NCI-H446 (cell line): ENCODE results near the gene PIAS4.
"Not testable (repeated sequence)": the region's sequence is repeated elsewhere in the genome, so short reads cannot be mapped to it uniquely, and the experiment has no call there.

Source experiments
- DNase-seq, 2 experiments: peaks; one replicate each; lab custom pipeline; 2025; lab: John Stamatoyannopoulos, UW

The PIAS4 gene, protein sequence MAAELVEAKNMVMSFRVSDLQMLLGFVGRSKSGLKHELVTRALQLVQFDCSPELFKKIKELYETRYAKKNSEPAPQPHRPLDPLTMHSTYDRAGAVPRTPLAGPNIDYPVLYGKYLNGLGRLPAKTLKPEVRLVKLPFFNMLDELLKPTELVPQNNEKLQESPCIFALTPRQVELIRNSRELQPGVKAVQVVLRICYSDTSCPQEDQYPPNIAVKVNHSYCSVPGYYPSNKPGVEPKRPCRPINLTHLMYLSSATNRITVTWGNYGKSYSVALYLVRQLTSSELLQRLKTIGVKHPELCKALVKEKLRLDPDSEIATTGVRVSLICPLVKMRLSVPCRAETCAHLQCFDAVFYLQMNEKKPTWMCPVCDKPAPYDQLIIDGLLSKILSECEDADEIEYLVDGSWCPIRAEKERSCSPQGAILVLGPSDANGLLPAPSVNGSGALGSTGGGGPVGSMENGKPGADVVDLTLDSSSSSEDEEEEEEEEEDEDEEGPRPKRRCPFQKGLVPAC

DNA sequence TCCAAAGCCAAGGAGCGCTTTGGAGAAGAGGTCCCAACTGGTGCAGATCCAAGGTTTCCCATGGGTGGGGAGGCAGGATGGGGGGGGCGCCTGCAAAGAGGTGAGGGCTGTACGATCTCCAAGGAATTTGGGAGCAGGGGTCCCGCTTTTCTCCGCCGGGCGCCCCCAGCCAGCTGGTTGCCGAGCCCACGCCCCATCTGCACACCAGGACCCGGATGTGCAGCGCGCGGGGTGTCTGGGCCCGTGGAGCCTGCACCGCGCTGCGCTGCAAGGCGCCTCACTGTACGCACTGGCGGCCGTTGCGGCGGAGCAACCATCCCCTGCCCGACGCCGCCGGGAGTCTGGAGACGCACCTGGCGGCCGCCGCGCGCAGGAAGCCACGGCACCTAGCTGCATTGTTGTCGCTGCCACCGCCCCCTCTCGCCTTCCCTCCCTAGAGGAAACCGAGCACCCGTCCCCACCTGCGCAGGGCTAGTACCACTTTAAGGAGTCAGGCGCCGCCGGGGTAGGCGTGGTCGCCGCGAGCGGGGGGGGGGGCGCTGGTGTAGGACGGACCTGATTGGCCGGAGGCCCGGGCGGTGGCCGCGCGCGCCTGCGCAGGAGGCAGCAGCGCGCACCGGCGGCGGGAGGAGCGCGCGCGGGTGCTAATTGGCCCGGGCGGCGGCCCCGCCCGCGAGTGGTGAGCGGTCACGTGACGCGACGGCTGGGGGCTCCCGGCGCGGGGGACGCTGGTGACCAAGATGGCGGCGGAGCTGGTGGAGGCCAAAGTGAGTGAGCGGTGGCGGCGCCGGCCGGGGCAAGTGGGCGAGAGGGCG, at the start of gene PIAS4:
Gene PIAS4 (plus strand): TSS at position 716 of the 815 bp plus-strand sequence. CDS start 25 bp downstream, at position 741.
- DNase-seq = peak; percentile 91 to 98

DNA sequence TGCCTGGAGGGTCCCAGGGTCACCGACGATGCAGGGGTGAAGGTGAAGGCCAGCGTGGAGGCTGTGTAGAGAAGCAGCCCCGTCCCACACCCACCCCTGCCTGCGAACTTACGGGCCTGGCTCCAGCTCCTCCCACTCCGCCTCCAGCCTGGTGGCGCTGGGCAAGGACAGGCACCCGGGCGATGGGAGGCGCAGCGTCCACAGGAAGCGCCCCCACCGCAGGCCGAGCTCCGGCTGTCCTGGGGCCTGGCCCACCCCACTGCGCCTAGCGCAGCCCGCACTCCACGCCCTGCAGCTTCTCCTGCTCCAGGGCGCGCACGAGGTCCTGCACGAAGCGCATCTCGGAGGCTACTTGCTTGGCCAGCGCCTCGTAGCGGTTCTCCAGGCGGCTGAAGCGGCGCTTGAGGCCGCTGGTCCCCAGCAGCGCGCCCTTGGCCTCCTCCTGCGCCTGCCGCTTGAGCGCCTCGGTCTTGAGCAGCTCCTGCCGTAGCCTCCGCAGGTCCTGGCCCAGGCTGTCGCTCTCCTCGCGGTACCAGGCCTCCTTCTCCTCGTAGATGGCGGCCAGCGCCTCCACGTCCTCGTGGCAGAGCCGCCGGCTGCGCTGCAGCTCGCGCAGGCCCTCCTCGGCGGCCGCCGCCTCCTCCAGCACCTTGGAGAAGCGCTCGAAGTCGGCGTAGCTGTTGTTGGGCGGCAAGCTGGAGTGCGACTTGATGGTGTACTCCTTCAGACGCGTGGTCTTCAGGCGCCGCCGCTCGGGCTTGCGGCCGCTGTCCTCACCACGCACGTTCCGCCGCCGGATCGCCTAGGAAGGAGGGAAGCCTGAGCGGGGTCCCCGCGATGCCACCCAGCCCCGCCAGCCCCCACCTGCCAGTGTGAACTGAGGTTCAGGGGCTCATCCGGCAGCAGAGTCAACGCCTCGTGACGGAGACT, 48.4 kb upstream of the PIAS4 start:
- DNase-seq = no peak

DNA sequence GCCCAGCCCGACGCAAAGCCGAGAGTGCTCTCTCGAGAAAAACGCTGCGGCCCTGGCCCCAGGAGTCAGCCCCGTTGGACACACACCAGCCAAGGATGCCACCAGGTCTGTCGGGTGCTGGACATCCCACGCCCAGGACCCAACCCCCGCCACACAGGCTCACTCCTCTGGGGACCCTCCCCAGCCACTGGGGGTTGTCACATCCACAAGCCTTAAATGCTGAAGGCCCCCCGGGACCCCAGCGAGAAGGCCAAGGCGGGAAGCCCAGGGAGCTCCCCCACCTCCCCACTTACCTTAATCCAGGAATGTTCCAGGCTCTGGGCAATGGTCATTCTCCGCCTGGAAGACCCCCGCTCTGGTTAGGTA, 47.8 kb upstream of the PIAS4 start:
- no peak for DNase-seq

DNA sequence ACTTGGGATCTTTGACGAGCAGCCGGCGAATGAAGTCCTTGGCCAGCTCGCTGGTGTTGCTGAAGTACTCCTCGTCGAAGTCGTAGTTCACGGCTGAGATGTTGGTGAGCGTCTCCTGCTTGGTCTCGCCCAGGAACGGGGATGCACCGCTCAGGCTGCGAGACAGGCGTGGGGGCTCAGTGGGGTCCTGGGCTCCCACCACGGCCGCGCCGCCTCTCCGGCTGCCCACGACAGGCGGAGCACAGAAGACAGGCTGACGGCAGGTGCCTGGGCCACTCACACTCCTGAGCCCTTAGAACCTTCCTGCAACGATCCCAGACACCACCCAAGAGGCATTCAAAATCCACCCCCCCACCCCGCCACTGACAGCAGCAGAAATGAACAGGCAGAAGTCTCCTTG, 46.5 kb upstream of the PIAS4 start:
- DNase-seq = no peak

DNA sequence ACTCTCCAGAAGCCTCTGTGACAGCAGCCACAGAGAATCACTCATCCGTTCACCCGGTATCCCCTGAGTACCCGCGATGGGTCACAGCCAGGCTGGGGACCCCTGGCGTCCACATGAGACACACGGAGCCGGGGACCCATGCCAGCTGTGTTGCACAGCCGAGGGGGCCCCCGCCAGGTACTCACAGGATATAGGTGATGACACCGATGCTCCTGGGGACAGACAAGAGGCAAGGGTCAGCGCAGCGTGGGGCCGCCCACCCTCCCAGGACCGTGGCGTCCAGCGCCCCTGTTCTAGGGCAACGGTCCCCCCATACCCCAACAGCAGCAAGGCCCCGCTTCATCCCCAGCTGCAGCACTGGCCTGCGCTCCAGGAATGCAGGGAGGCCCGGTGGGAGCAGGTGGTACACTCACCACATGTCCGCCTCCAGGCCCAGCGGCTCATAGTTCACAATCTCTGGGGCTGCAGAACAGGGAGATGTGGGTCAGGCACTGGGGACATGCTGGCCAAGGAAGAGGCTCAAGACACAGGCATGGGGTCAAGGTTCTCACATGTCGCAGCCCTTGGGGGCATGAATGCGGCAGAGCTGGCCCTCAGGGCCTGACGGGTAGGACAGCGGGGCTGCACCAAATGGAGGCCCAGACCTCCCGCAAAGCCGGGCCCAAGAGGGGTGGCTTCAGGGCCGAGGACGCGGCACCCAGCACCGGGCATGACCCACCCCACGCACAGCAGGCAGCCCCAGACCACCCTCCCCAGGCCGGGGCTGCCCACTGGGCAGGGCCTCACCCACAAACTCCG, 43.9 kb upstream of the PIAS4 start:
- DNase-seq = no peak

DNA sequence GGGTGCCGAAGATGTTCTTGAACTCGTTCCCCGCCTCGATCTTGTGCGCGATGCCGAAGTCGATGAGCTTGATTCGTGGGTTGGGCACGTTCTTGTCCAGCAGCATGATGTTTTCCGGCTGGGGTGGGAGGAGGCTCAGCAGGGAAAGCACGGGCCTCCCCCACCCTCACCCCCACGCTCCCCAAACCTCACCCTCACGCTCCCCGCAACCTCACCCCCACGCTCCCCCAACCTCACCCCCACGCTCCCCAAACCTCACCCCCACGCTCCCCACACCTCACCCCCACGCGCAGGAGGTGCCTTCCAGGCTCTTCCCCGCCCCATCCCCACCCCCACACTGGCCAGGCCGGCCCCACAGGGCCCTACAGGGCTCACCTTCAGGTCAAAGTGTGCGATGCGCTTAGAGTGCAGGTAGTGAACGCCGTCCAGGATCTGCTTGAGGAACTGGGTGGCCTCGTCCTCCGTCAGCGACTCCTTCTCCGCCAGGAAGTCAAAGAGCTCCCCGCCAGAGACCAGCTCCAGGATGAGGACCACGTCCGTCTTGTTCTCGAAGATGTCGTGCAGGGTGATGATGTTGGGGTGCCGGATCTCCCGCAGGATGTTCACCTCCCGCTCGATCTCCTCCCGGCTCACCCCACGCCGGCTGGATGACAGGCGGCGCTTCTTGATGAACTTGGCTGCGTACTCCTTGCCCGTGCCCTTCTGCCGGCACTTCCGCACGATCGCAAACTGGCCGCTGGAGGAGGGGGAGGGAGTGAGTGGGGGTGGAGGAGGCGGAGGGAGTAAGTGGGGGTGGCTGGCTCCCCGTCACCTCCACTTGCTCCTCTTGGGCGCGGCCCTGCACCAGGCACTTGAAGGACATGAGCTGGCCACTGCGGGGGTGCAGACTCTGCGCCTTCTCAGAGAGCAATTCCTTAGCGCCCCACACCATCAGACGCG, 43.0 kb upstream of the PIAS4 start:
- DNase-seq = no peak

DNA sequence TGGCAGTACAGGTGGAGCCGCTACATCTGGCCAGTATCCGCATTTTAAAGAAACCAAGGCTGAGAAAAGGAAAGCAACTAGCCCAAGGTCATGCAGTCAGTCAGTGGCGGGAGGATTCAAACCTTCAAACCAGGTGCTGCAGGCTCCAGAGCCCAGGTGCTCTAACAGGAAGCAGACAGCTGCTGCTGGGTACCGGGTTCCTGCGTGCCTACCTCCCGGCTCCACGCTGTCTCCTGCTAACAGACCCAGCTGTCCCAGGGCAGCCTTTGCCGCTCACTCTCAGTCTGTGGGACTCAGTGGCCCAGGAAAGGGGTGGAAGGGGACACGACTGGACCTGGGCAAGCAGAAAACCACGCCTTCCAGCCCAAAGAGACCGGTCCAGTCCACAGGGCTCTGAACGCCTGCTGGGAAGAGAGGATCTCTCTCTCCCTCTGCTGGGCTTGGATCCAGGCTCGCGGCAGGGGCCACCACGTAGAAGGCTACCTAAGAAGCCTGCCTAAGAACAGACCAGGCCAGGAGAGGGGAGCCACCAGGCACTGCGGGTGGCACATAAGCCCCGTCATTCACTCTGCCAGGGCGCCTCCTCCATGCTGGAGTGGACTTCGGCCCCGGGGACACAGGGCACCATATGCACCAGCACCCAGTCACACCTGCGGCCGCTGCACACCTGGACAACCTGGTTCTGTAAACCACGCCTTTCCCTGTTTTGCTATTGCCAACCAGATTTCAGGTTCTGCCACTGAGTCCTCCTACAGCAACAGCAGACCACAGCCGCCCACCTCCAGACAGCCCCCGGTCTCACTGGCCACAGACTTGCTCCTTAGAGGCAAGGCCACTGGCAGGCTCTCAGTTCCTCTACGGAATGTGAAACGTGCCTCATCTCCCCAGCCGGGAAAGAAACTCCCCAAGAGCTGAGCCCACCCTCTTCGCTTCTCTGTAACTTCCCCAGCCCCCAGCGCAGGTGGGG, 41.2 kb upstream of the PIAS4 start:
- DNase-seq = no peak

DNA sequence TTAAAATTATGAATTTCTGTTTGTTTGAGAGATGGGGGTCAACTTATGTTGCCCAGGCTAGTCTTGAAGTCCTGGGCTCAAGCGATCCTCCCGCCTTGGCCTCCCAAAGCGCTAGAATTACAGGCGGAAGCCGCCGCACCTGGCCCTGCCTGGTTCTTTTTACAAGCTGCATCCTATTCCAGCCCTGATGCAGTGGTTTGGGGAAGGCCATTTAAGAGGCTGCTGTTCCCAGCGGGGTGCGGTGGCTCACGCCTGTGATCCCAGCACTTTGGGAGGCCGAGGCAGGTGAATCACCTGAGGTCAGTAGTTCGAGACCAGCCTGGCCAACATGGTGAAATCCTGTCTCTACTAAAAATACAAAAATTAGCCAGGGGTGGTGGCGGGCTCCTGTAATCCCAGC, 39.6 kb upstream of the PIAS4 start:
- DNase-seq = not testable (repeated sequence)

DNA sequence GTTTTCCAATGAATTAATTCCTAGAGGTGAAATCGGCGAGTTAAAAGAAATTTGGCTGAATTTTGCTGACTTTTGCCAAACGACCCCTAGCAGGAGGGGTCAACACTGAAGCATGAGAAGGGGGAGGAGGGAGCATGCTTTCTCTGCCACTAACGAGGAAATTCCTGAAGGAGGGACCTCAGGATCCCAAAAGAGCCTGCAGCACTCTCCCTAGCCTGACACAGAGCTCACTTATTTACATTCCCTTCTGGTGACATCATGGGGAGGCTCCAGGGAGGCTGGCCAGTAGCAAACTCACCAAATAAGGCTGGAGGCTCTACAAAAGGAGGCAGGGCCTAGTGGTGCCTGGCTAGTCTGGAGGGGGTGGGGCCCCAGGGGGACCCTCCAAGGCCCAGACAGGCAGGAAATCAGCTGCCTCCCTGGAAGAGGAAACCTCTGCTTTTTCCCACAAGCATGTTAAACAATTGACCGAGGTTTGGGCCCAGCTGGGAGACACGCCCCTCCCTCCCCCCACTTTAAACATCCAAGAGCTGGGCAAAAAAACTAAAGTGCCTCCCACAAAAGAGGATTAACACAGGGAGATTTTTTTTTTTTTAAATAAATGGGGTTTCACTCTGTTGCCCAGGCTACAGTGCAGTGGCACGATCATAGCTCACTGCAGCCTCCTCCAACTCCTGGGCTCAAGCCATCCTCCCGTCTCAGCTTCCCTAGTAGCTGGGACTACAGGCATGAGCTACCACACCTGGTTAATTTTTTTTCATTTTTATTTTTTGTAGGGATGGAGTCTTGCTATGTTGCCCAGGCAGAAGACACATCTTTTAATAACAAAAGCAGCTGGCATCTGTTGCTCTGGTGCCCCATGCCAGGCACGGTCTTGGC, 38.7 kb upstream of the PIAS4 start:
- DNase-seq = peak; percentile 40 to 79

DNA sequence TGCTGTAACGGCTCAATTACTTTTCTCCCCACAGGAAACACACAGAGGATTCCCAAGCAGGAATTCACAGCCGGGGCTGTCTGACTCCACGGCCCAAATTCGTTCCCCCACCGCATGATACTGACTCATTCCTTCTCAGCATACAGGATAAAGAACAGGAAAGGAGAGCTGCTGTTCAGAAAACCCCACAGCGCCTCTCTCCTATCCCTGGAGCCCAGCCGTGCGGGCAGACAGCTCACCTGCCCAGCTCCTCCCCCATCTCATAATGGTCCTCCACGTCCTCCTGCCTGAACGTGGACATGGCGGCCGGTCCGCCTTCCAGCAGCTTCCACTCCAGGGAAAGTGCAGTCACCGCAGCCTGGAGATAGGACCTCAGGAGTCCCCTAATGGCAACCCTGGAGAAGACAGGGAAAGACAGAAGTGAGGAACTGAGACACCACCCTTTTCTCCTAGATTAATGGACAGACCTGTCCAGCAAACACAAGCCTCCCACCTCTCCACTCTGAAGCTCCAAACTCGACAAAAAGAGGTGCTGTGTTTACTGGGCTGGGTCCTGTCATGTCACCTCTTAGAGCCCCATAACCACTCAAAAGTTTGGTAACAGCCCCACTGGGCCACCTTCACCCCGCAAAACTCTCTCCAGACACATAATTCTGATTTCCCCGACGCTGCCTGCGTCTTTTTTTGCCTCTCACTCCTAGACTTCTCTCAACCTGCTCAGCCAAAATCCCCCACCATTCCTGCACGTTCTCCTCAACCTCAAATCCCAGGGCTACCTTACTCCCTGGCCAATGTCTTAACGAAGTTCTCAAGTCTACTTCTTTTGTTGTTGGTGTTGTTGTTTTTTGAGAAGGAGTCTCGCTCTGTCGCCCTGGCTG, 37.9 kb upstream of the PIAS4 start:
- no peak for DNase-seq

DNA sequence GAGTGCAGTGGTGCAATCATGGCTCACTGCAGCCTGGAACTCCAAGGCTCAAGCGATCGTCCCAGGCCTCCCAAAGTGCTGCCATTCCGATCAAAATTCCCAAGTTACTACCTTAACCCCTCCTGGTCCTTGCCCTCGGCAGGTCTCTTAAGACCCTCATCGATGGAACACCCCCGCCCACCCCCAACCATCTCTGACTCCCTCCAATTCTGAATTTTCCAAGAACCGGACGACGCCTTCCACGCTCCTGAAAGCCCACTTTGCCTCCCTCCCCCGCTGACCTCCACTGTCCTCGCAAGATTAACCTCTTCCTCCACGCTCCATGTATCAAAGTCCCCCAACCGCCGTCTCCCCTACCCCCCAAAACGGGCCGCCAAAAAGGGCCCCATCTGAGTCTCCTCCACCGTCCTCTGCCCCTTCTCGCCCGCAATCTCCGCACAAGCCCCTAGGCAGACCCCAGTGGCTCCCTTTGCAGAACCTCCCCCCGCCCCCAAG, 37.2 kb upstream of the PIAS4 start:
- DNase-seq = no peak

DNA sequence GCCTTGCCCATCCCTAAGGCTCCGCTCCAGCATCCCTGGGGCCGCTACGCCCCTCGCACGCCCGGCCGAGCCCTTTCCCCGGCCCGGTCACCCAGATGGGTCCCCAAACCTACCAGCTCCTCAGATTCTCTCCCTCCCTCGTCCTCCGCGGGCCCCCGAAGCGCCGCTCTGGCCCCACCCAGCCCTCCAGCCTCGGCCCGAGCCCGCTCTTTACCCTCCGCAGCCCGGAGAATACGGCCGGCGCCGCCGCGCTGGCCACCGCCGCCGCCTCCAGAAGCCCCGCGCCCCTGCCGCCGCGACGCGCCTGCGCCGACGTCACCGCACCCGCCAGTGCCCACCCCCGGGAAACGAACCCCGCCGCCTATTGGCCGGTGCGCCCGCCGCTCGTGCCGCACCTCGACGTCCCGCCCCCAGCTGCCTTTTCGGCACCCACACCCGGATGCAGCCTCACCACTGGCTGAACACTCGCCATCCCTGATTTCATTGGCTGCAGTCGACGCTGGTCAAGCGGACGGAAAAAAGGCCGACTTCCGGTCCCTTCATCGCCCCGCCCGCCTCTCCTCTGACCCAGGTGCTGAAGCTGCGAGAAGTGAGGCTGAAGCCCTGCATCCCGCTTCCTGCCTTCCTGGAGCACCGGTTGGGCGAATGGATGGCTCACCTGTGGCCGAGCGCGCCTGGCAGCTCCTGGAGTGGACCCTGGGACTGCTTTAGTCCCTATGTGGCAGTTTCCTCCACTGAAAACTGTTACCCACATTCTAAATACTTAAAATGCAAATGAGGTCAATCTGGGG, 36.5 kb upstream of the PIAS4 start, which contains the start of gene DAPK3:
Gene DAPK3 (minus strand): TSS at position 292 of the 791 bp plus-strand sequence. CDS start 1,364 bp downstream, outside the sequence.
- DNase-seq = peak; percentile 92 to 99

DNA sequence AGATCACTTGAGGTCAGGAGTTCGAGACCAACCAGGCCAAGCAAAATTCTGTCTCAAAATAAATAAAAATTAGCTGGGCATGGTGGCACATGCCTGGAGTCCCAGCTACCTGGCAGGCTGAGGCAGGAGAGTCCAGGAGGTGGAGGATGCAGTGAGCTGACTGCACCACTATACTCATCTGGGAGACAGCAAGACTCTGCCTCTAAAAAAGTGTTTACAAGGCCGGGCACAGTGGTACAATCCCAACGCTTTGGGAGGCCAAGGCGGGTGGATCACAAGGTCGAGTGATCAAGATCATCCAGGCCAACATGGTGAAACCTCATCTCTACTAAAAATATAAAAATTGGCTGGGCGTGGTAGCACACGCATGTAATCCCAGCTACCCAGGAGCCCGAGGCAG, 32.4 kb upstream of the PIAS4 start:
- no peak for DNase-seq

DNA sequence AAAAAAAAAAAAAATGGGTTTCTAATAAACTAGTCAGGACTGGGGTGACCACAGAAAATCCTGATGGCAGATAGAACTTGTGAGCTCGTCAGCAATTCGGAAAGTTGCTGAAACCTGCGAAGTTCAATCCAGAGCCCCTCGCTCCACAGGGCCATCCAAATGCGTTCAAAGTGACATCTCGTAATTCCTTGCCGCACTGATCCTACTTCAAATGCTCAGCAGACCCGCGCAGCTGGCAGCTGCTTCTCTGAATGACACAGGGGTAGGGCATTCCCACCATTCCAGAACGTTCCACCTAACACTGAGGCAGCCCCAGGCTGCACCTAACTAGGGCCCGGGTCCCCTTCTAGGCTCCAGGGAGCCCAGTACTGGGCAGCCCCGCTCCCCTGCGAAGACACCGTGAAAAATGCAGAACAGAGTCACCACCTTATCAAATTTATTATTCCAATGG, 31.9 kb upstream of the PIAS4 start:
- DNase-seq = no peak

DNA sequence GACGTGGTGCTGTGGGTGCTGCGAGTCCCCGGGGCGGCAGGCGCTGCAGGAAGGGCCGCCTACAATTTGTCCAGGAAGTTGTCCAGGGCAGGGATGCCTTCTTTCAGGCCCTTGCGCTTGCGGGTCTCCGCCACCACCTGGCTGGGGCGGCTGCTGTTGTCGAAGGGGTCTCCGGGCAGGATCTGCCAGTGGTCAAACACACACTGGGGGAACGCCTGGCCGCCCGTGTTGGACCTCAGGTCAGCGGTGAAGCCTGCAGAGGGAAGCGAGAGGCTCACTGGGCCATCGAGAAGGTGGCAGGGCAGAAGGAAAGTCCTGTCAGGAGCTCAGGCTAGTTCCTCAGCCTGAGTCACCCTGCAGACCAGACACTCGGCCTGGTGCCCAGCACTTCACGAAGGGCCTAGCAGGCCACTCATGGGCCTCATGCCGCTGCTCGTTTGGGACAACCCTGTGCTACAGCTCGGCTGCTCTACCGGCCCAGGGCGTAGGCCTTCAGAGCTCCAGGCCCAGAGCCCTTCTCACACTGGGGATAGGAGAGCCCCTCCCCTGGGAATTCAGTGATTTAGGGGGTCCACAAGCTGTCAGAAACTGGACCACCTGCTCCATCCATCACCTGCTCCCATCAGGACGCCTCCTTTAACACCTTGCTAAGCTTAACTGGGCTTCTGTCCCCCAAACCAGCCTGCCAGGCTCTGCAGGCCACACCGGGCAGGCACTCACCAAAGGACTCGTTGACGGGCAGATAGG, 30.9 kb upstream of the PIAS4 start:
- DNase-seq = no peak
